T-cell (primary cell): ENCODE results near the gene ADCK1. TPM values are rescaled to one million over a fixed set of nuclear protein-coding genes. Genes with fewer than 3 reads are reported as not detected.

ENCODE experiments used
- ATAC-seq, 4 experiments: fragments of 200-7000 bp in 3 of 4; fragments of 150-1000 bp in 1 of 4; cut with Tn5 transposase; replicated peaks in 1 of 4; 1 replicate in 3 of 4; 2 replicates in 1 of 4; pipeline ENCODE4 v1.10.0; 2021; ENCODE audit warnings: moderate library complexity in 3 of 4, mild to moderate bottlenecking in 2 of 4, moderate number of reproducible peaks in 1 of 4
- CTCF ChIA-PET, 2 donors: fragments of 300-600 bp; sonication (Branson Sonifier 250); formaldehyde crosslinking; loops; one replicate each; lab custom pipeline; 2022; ENCODE audit warnings: antibody characterized with exemption in 2 of 2; lab: Charles Lee
- POLR2A ChIA-PET, 2 donors: fragments of 300-600 bp; sonication (Branson Sonifier 250); formaldehyde crosslinking; loops; one replicate each; lab custom pipeline; 2022; ENCODE audit warnings: antibody characterized with exemption in 2 of 2; lab: Charles Lee
- DNase-seq, 35 experiments: peaks; one replicate each; pipeline versions ENCODE4 v3.0.0 to v3.0.0-alpha.2; 2013 to 2023
- H3K27ac ChIP-seq: one replicate; pipeline ENCODE4 v1.5.1; 2013; ENCODE audit warnings: low read length
- H3K27me3 ChIP-seq, 2 experiments: replicated peaks in 1 of 2; 1 replicate in 1 of 2; 2 replicates in 1 of 2; pipeline versions ENCODE4 v1.6.1 to v1.7.0; 2013; ENCODE audit warnings: low read length in 1 of 2, mixed read lengths in 1 of 2; ENCODE audit not compliant: control insufficient read depth in 2 of 2, insufficient read depth in 2 of 2; ENCODE audit errors: extremely low read depth in 1 of 2
- H3K36me3 ChIP-seq, 2 donors: 1 replicate in 1 of 2; 2 replicates in 1 of 2; pipeline versions ENCODE4 v1.6.1 to v1.7.0; 2013; ENCODE audit warnings: low read length in 1 of 2; ENCODE audit not compliant: control insufficient read depth in 2 of 2, insufficient read depth in 1 of 2; ENCODE audit errors: extremely low read depth in 1 of 2
- H3K4me1 ChIP-seq, 2 experiments: 1 replicate in 1 of 2; 2 replicates in 1 of 2; pipeline versions ENCODE4 v1.6.1 to v1.7.0; 2013; ENCODE audit warnings: low read length in 2 of 2, mixed read lengths in 1 of 2; ENCODE audit not compliant: insufficient read depth in 2 of 2, control insufficient read depth in 1 of 2; ENCODE audit errors: extremely low read depth in 1 of 2
- H3K4me3 ChIP-seq, 2 donors: 1 replicate in 1 of 2; 2 replicates in 1 of 2; pipeline versions ENCODE4 v1.5.1 to v1.7.0; 2013; ENCODE audit warnings: mild to moderate bottlenecking in 2 of 2, low read length in 1 of 2, moderate library complexity in 1 of 2; ENCODE audit not compliant: control insufficient read depth in 1 of 2; ENCODE audit errors: extremely low read depth in 1 of 2
- H3K9me3 ChIP-seq: 2 replicates; pipeline ENCODE4 v1.7.0; 2013
- H3K27ac Mint-ChIP-seq, 2 donors: one replicate each; pipeline ENCODE4 v1.8.0; 2020 to 2021; ENCODE audit warnings: mild to moderate bottlenecking in 2 of 2, mixed read lengths in 2 of 2
- H3K27me3 Mint-ChIP-seq, 2 donors: one replicate each; pipeline ENCODE4 v1.8.0; 2021 to 2022; ENCODE audit warnings: mixed read lengths in 2 of 2
- H3K36me3 Mint-ChIP-seq: one replicate; pipeline ENCODE4 v1.8.0; 2021; ENCODE audit warnings: mixed read lengths
- H3K4me1 Mint-ChIP-seq, 3 donors: one replicate each; pipeline ENCODE4 v1.8.0; 2020 to 2022; ENCODE audit warnings: mixed read lengths in 3 of 3, mild to moderate bottlenecking in 1 of 3
- H3K4me3 Mint-ChIP-seq, 3 donors: one replicate each; pipeline ENCODE4 v1.8.0; 2020 to 2022; ENCODE audit warnings: mild to moderate bottlenecking in 3 of 3, mixed read lengths in 3 of 3, moderate library complexity in 3 of 3
- H3K9me3 Mint-ChIP-seq, 3 donors: one replicate each; pipeline ENCODE4 v1.8.0; 2020 to 2022; ENCODE audit warnings: mixed read lengths in 3 of 3
- WGBS: methylation state at CpG from one replicate; pipeline ENCODE4 v1.1.5; 2013; ENCODE audit warnings: missing lambda C conversion rate; ENCODE audit not compliant: insufficient coverage; 5-methylcytosine and 5-hydroxymethylcytosine counted together
- total RNA-seq, 35 experiments: library from RNA in 6 of 35; stranded (reverse) in 6 of 35; fragments of 120-200 nt in 1 of 35; gene quantifications; one replicate each; pipeline versions ENCODE4 v1.2.1 to v1.2.4 and lab custom pipeline; 2013 to 2026

Gene ADCK1
- total RNA-seq, 5 donors from 2014 or later (not counting 1 experiment from before 2014, with no cell fraction given): 6.3 to 16.1 (median 9.1) TPM

- DNase-seq (no peak), ATAC-seq (no peak)
- Histone ChIP-seq H3K36me3 (no peaks in the 10 kb centered on the region), H3K27ac (no peak overlapping the region), H3K4me1 (no peaks in the 10 kb centered on the region), H3K4me3 (no peak overlapping the region), H3K9me3 (no peaks in the 10 kb centered on the region), H3K27me3 (peaks cover 0 to 27% of the 10 kb centered on the region in 2 experiments)
- Mint-ChIP-seq H3K9me3 (peaks cover 0 to 3% (median 0%) of the 10 kb centered on the region in 3 donors), H3K27me3 (peaks cover 30 to 42% of the 10 kb centered on the region in 2 donors), H3K4me1 (peaks cover 0 to 3% (median 2%) of the 10 kb centered on the region in 3 donors), H3K36me3 (no peaks in the 10 kb centered on the region), H3K27ac (no peak overlapping the region), H3K4me3 (no peak overlapping the region)
- POLR2A ChIA-PET: no interaction called here
- WGBS: no CpG with 5 or more reads among the region's 3 CpGs
- CTCF ChIA-PET: no interaction called here
Measured at GRCh38 chr14:77964586-77964985, 164.7 kb downstream of the ADCK1 start.

- ATAC-seq (no peak), DNase-seq (no peak)
- H3K4me1 Mint-ChIP-seq: peaks cover 0 to 3% (median 2%) of the 10 kb centered on the region in 3 donors
- ChIA-PET CTCF (no interaction called here), POLR2A (no interaction called here)
- H3K9me3 Mint-ChIP-seq: peaks cover 0 to 3% (median 0%) of the 10 kb centered on the region in 3 donors
- H3K4me3 Mint-ChIP-seq: no peak overlapping the region
- Histone ChIP-seq H3K27ac (no peak overlapping the region), H3K9me3 (no peaks in the 10 kb centered on the region), H3K36me3 (no peaks in the 10 kb centered on the region), H3K4me1 (no peaks in the 10 kb centered on the region), H3K27me3 (peaks cover 0 to 27% of the 10 kb centered on the region in 2 experiments), H3K4me3 (no peak overlapping the region)
- H3K27me3 Mint-ChIP-seq: peaks cover 30 to 42% of the 10 kb centered on the region in 2 donors
- 94% methylated on average over 2 of the region's 4 CpGs for WGBS
- H3K36me3 Mint-ChIP-seq: no peaks in the 10 kb centered on the region
- H3K27ac Mint-ChIP-seq: no peak overlapping the region
Measured at GRCh38 chr14:77965050-77965449, 165.1 kb downstream of the ADCK1 start.

GRCh38 chr14:77965919-77966435 is 166.1 kb downstream of the ADCK1 start:
- no peaks in the 10 kb centered on the region for H3K36me3 ChIP-seq
- Mint-ChIP-seq H3K27ac (no peak overlapping the region), H3K4me3 (no peak overlapping the region), H3K27me3 (peaks cover 36 to 42% of the 10 kb centered on the region in 2 donors), H3K36me3 (no peaks in the 10 kb centered on the region), H3K4me1 (peaks cover 0 to 3% (median 2%) of the 10 kb centered on the region in 3 donors), H3K9me3 (peaks cover 0 to 3% (median 0%) of the 10 kb centered on the region in 3 donors)
- H3K4me3 ChIP-seq: no peak overlapping the region
- CTCF ChIA-PET: interaction anchor here in 1 of 2 donors (0.5 kb wide), 1 partner anchor 1795 kb away, joined by 5 read pairs; no protein-coding TSS in a partner anchor
- POLR2A ChIA-PET: no interaction called here
- H3K27me3 ChIP-seq: peaks cover 0 to 27% of the 10 kb centered on the region in 2 experiments
- H3K9me3 ChIP-seq: no peaks in the 10 kb centered on the region
- ATAC-seq: no peak
- DNase-seq: no peak
- 2% methylated on average over 28 of the region's 35 CpGs for WGBS
- H3K27ac ChIP-seq: no peak overlapping the region
- H3K4me1 ChIP-seq: no peaks in the 10 kb centered on the region

GRCh38 chr14:77967110-77967509 is 167.2 kb downstream of the ADCK1 start:
- no peaks in the 10 kb centered on the region for H3K36me3 ChIP-seq
- WGBS: no CpG with 5 or more reads among the region's 1 CpG
- H3K27me3 ChIP-seq: peaks cover 0 to 27% of the 10 kb centered on the region in 2 experiments
- Mint-ChIP-seq H3K9me3 (no peaks in the 10 kb centered on the region), H3K4me1 (peaks cover 0 to 3% (median 2%) of the 10 kb centered on the region in 3 donors), H3K4me3 (no peak overlapping the region), H3K27ac (no peak overlapping the region), H3K36me3 (no peaks in the 10 kb centered on the region), H3K27me3 (peaks cover 36 to 44% of the 10 kb centered on the region in 2 donors)
- H3K27ac ChIP-seq: no peak overlapping the region
- DNase-seq (no peak), ATAC-seq (no peak)
- H3K4me3 ChIP-seq: no peak overlapping the region
- ChIA-PET POLR2A (interaction anchor here in 1 of 2 donors (0.6 kb wide), 1 partner anchor 81 kb away, joined by 6 read pairs; no protein-coding TSS in a partner anchor), CTCF (no interaction called here)
- H3K4me1 ChIP-seq: no peaks in the 10 kb centered on the region
- no peaks in the 10 kb centered on the region for H3K9me3 ChIP-seq

GRCh38 chr14:77970646-77971045 is 170.7 kb downstream of the ADCK1 start:
- no peaks in the 10 kb centered on the region for H3K36me3 Mint-ChIP-seq
- DNase-seq (no peak), ATAC-seq (no peak)
- no peaks in the 10 kb centered on the region for H3K9me3 Mint-ChIP-seq
- peaks cover 0 to 19% of the 10 kb centered on the region in 2 experiments for H3K27me3 ChIP-seq
- no peaks in the 10 kb centered on the region for H3K9me3 ChIP-seq
- H3K4me1 Mint-ChIP-seq: peaks cover 0 to 2% (median 2%) of the 10 kb centered on the region in 3 donors
- no peak overlapping the region for H3K27ac Mint-ChIP-seq
- H3K36me3 ChIP-seq: no peaks in the 10 kb centered on the region
- ChIA-PET CTCF (interaction anchor here in 1 of 2 donors (0.7 kb wide), 1 partner anchor 1173 kb away, joined by 8 read pairs; no protein-coding TSS in a partner anchor), POLR2A (no interaction called here)
- H3K27me3 Mint-ChIP-seq: peaks cover 24 to 34% of the 10 kb centered on the region in 2 donors
- no peak overlapping the region for H3K4me3 ChIP-seq
- H3K27ac ChIP-seq: no peak overlapping the region
- WGBS: 55% methylated on average over 2 of the region's 3 CpGs
- no peaks in the 10 kb centered on the region for H3K4me1 ChIP-seq
- H3K4me3 Mint-ChIP-seq: no peak overlapping the region

- CTCF ChIA-PET: no interaction called here
- WGBS: 94% methylated on average over 3 of the region's 5 CpGs
- Mint-ChIP-seq H3K4me3 (no peak overlapping the region), H3K27me3 (peaks cover 11 to 18% of the 10 kb centered on the region in 2 donors), H3K36me3 (no peaks in the 10 kb centered on the region), H3K9me3 (no peaks in the 10 kb centered on the region), H3K27ac (no peak overlapping the region), H3K4me1 (no peaks in the 10 kb centered on the region)
- ATAC-seq (no peak), DNase-seq (no peak)
- H3K9me3 ChIP-seq: no peaks in the 10 kb centered on the region
- H3K27me3 ChIP-seq: peaks cover 0 to 7% of the 10 kb centered on the region in 2 experiments
- POLR2A ChIA-PET: no interaction called here
- no peaks in the 10 kb centered on the region for H3K36me3 ChIP-seq
- no peak overlapping the region for H3K27ac ChIP-seq
- no peaks in the 10 kb centered on the region for H3K4me1 ChIP-seq
- H3K4me3 ChIP-seq: no peak overlapping the region
Measured at GRCh38 chr14:77973246-77973645, 173.3 kb downstream of the ADCK1 start.
